Keratinocyte (primary cell): ENCODE data around the gene UNC93A. TPM values are rescaled to one million over a fixed set of nuclear protein-coding genes. Genes with fewer than 3 reads are reported as not detected.

Experiments
- DNase-seq: peaks from one replicate; pipeline ENCODE4 v3.0.0-alpha.2; 2011; ENCODE audit warnings: low read depth, missing footprints, low spot score
- FAIRE-seq: peaks from 2 replicates; lab custom pipeline; 2011; peaks lifted over from hg19 to GRCh38; lab: Jason Lieb, UNC
- H2AFZ ChIP-seq: 2 replicates; pipeline ENCODE4 v1.6.0; 2012; ENCODE audit warnings: low read length, control low read depth, inconsistent platforms; ENCODE audit not compliant: control insufficient read depth
- H3K27ac ChIP-seq: 2 replicates; pipeline ENCODE4 v1.5.1; 2011; ENCODE audit warnings: low read length; ENCODE audit not compliant: control insufficient read depth, insufficient read depth
- H3K27me3 ChIP-seq: 3 replicates; pipeline ENCODE4 v1.6.0; 2011; ENCODE audit warnings: low read length; ENCODE audit not compliant: control insufficient read depth, insufficient read depth; ENCODE audit errors: extremely low read depth
- H3K36me3 ChIP-seq, 2 experiments: 2 replicates in 1 of 2; 3 replicates in 1 of 2; pipeline ENCODE4 v1.5.1; 2011; ENCODE audit warnings: low read length in 2 of 2, mild to moderate bottlenecking in 1 of 2; ENCODE audit not compliant: control insufficient read depth in 2 of 2, insufficient read depth in 2 of 2; ENCODE audit errors: extremely low read depth in 1 of 2
- H3K4me1 ChIP-seq: 3 replicates; pipeline ENCODE4 v1.5.1; 2011; ENCODE audit warnings: low read length; ENCODE audit not compliant: control insufficient read depth, insufficient read depth; ENCODE audit errors: extremely low read depth
- H3K4me2 ChIP-seq: 3 replicates; pipeline ENCODE4 v1.6.0; 2011; ENCODE audit warnings: low read depth, low read length; ENCODE audit not compliant: control insufficient read depth, insufficient read depth; ENCODE audit errors: extremely low read depth
- H3K4me3 ChIP-seq, 3 experiments: fragments of 200-600 bp in 1 of 3; sonication (generic) in 1 of 3; 2 replicates in 2 of 3; 3 replicates in 1 of 3; pipeline ENCODE4 v1.5.1; 2011 to 2016; ENCODE audit warnings: low read length in 3 of 3, mild to moderate bottlenecking in 3 of 3, control low read depth in 2 of 3, inconsistent platforms in 1 of 3, low read depth in 1 of 3, mixed read lengths in 1 of 3, mixed run types in 1 of 3, moderate library complexity in 1 of 3; ENCODE audit not compliant: control insufficient read depth in 2 of 3, insufficient read depth in 2 of 3; ENCODE audit errors: extremely low read depth in 1 of 3
- H3K79me2 ChIP-seq: 2 replicates; pipeline ENCODE4 v1.6.0; 2012; ENCODE audit warnings: low read length; ENCODE audit not compliant: control insufficient read depth, insufficient read depth
- H3K9ac ChIP-seq: 3 replicates; pipeline ENCODE4 v1.6.0; 2011; ENCODE audit warnings: low read length; ENCODE audit not compliant: control insufficient read depth, insufficient read depth; ENCODE audit errors: extremely low read depth
- H3K9me1 ChIP-seq: 3 replicates; pipeline ENCODE4 v1.6.0; 2011; ENCODE audit warnings: low read length; ENCODE audit not compliant: control insufficient read depth, insufficient read depth; ENCODE audit errors: extremely low read depth
- H3K9me3 ChIP-seq: 2 replicates; pipeline ENCODE4 v1.5.1; 2012; ENCODE audit warnings: low read depth, low read length; ENCODE audit not compliant: control insufficient read depth
- H4K20me1 ChIP-seq: 3 replicates; pipeline ENCODE4 v1.6.0; 2011; ENCODE audit warnings: low read length; ENCODE audit not compliant: control insufficient read depth, insufficient read depth; ENCODE audit errors: extremely low read depth
- CTCF ChIP-seq, 3 experiments: IDR thresholded peaks in 1 of 3; conservative IDR thresholded peaks in 1 of 3; optimal IDR thresholded peaks in 1 of 3; 2 replicates in 2 of 3; 3 replicates in 1 of 3; pipeline versions ENCODE3 to v1.5.1; 2011; ENCODE audit warnings: low read length in 3 of 3, mild to moderate bottlenecking in 3 of 3, moderate library complexity in 2 of 3, control low read depth in 1 of 3, inconsistent platforms in 1 of 3; ENCODE audit not compliant: insufficient read depth in 2 of 3; ENCODE audit errors: extremely low read depth in 1 of 3
- EZH2 ChIP-seq: IDR thresholded peaks from one replicate; pipeline ENCODE4 v1.6.1; 2012; ENCODE audit warnings: inconsistent platforms, mild to moderate bottlenecking, low read length, moderate library complexity
- dilution Hi-C: fragments of 300-500 bp; cut with MboI; formaldehyde crosslinking; loops from one replicate; pipeline ENCODE4 v1.7.0; 2020; ENCODE audit warnings: low sequenced_read_pairs; ENCODE audit not compliant: extremely low pct_ligation_motif_present
- polyA plus RNA-seq, 5 experiments: library from polyadenylated mRNA; depleted of rRNA in 3 of 5; stranded (reverse) in 3 of 5; stranded (forward) in 1 of 5; unstranded in 1 of 5; fragments of >200 nt; gene quantifications; 1 replicate in 1 of 5; 2 replicates in 3 of 5; 3 replicates in 1 of 5; pipeline versions ENCODE4 v1.2.1 to v1.2.3, GENCODE V29; 2011 to 2012; ENCODE audit warnings: missing spikeins in 2 of 5, low read depth in 1 of 5, low replicate concordance in 1 of 5

UNC93A gene
- polyA plus RNA-seq, 1 donor (not counting 4 experiments of a cell fraction or from before 2014, with no cell fraction given) = not detected

GRCh38 chr6:167304912-167305311, 13.8 kb downstream of the UNC93A start:
- H3K27me3 ChIP-seq = no peaks in the 10 kb centered on the region
- no peak overlapping the region for H3K9ac ChIP-seq
- H3K27ac ChIP-seq = no peak overlapping the region
- no peaks in the 10 kb centered on the region for H3K4me1 ChIP-seq
- no peaks in the 10 kb centered on the region for H3K9me1 ChIP-seq
- peaks cover 10% of the 10 kb centered on the region for H3K9me3 ChIP-seq
- H3K36me3 ChIP-seq = no peaks in the 10 kb centered on the region
- dilution Hi-C loops = no loop called here
- H2AFZ ChIP-seq = no peak overlapping the region
- no peaks in the 10 kb centered on the region for H4K20me1 ChIP-seq
- DNase-seq (no peak), FAIRE-seq (no peak)
- no peak overlapping the region for H3K4me2 ChIP-seq
- no peaks in the 10 kb centered on the region for H3K79me2 ChIP-seq
- TF ChIP-seq CTCF (optimal IDR thresholded peaks at IDR 0.05 in 1 of 3, IDR thresholded peaks at IDR 0.05 in 1 of 3, conservative IDR thresholded peaks at IDR 0.05 in 1 of 3; ENCODE audit: extremely low read depth in 1 of 3, insufficient read depth in 2 of 3, low read length in 3 of 3) (no peak), EZH2 (no peak)
- H3K4me3 ChIP-seq = no peak overlapping the region

GRCh38 chr6:167305796-167306195, 14.7 kb downstream of the UNC93A start:
- Histone ChIP-seq H3K9ac (no peak overlapping the region), H3K4me1 (no peaks in the 10 kb centered on the region), H2AFZ (no peak overlapping the region), H3K36me3 (no peaks in the 10 kb centered on the region), H3K4me2 (no peak overlapping the region), H3K4me3 (no peak overlapping the region), H3K27me3 (no peaks in the 10 kb centered on the region), H3K9me3 (peaks cover 10% of the 10 kb centered on the region), H3K79me2 (no peaks in the 10 kb centered on the region), H4K20me1 (no peaks in the 10 kb centered on the region), H3K9me1 (no peaks in the 10 kb centered on the region), H3K27ac (no peak overlapping the region)
- dilution Hi-C loops = no loop called here
- TF ChIP-seq EZH2 (no peak), CTCF (optimal IDR thresholded peaks at IDR 0.05 in 1 of 3, IDR thresholded peaks at IDR 0.05 in 1 of 3, conservative IDR thresholded peaks at IDR 0.05 in 1 of 3; ENCODE audit: extremely low read depth in 1 of 3, insufficient read depth in 2 of 3, low read length in 3 of 3) (no peak)
- DNase-seq = no peak
- no peak for FAIRE-seq
